Measurements from ENCODE around the gene CRIP3.

Gene CRIP3

DNA sequence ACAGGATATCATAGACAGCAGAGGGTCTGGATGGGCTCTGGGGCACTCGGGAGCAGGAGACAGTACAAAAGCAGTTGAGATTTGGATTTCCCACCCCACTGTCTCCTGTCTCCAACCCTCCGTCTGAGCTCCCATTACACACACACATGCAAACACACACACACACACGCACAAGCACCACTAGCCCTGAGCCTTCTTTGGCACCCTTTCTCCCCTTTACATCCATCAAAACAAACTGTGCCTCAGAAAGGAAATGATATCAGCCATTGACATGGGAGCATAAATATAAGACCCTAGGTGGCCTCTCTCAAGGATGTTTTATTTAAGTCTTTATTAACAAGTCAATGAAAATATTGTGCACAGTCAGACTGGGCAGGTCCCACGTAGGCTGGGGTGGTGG lies 47.8 kb downstream of the CRIP3 start:
- Histone ChIP-seq H3K27ac (no peak overlapping the region), H3K79me2 (ENCODE audit: insufficient read depth, low read depth) (no peaks in the 10 kb centered on the region), H4K20me1 (ENCODE audit: insufficient read depth) (no peaks in the 10 kb centered on the region), H3K27me3 (ENCODE audit: insufficient read depth, low read depth) (no peaks in the 10 kb centered on the region), H2AFZ (ENCODE audit: low read depth) (no peak overlapping the region), H3K4me3 (IDR thresholded peaks at IDR 0.05; ENCODE audit: insufficient read depth, low read depth, low read length) (no peak overlapping the region), H3K4me1 (ENCODE audit: low read depth, poor library complexity, severe bottlenecking) (peaks cover 29% of the 10 kb centered on the region), H3K36me3 (ENCODE audit: insufficient read depth) (no peaks in the 10 kb centered on the region), H3K4me2 (no peak overlapping the region), H3K9ac (no peak overlapping the region)
- TF ChIP-seq CTCF (conservative IDR thresholded peaks at IDR 0.05; ENCODE audit: low read depth, low read length), result no peak

GRCh38 chr6:43258807-43259686 lies 49.6 kb downstream of the CRIP3 start:
- Histone ChIP-seq H3K4me2 (no peak overlapping the region), H3K79me2 (ENCODE audit: insufficient read depth, low read depth) (no peaks in the 10 kb centered on the region), H3K9ac (no peak overlapping the region), H2AFZ (ENCODE audit: low read depth) (no peak overlapping the region), H3K4me1 (ENCODE audit: low read depth, poor library complexity, severe bottlenecking) (peaks cover 29% of the 10 kb centered on the region), H3K27me3 (ENCODE audit: insufficient read depth, low read depth) (no peaks in the 10 kb centered on the region), H3K27ac (no peak overlapping the region), H3K4me3 (IDR thresholded peaks at IDR 0.05; ENCODE audit: insufficient read depth, low read depth, low read length) (no peak overlapping the region), H3K36me3 (ENCODE audit: insufficient read depth) (no peaks in the 10 kb centered on the region), H4K20me1 (ENCODE audit: insufficient read depth) (no peaks in the 10 kb centered on the region)
- no peak for TF ChIP-seq CTCF (conservative IDR thresholded peaks at IDR 0.05; ENCODE audit: low read depth, low read length)

DNA sequence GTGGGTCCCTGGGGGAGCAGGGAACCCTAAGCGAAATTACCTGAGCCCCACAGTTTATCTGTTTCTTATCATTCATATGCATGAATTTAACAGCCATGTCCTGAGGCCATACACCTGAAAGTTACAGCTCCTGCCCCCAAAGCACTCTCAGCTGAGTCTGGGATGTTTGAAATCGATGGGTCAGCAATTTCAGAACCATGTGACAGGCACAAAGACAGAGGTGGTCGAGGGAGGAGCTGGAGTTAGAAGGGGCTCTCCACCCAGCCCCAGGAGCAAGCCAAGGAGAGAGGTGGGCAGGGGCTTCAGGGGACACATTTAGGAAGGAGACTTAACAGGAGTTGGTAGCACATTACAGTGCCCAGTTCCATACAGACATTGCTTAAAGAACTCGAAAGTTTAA lies 50.4 kb downstream of the CRIP3 start:
- Histone ChIP-seq H3K27me3 (ENCODE audit: insufficient read depth, low read depth) (no peaks in the 10 kb centered on the region), H3K36me3 (ENCODE audit: insufficient read depth) (no peaks in the 10 kb centered on the region), H3K4me3 (IDR thresholded peaks at IDR 0.05; ENCODE audit: insufficient read depth, low read depth, low read length) (no peak overlapping the region), H3K4me1 (ENCODE audit: low read depth, poor library complexity, severe bottlenecking) (peaks cover 24% of the 10 kb centered on the region), H4K20me1 (ENCODE audit: insufficient read depth) (no peaks in the 10 kb centered on the region), H3K4me2 (peak overlapping the region; percentile 58), H3K27ac (peak overlapping the region; percentile 24; the same call in 1 of the 2 replicates), H3K79me2 (ENCODE audit: insufficient read depth, low read depth) (no peaks in the 10 kb centered on the region), H3K9ac (no peak overlapping the region), H2AFZ (ENCODE audit: low read depth) (peak overlapping the region; percentile 58; the same call in 1 of the 2 replicates)
- TF ChIP-seq CTCF (conservative IDR thresholded peaks at IDR 0.05; ENCODE audit: low read depth, low read length), result no peak

- no peak for TF ChIP-seq CTCF (conservative IDR thresholded peaks at IDR 0.05; ENCODE audit: low read depth, low read length)
- H4K20me1 ChIP-seq (ENCODE audit: insufficient read depth), result no peaks in the 10 kb centered on the region
- H3K79me2 ChIP-seq (ENCODE audit: insufficient read depth, low read depth), result no peaks in the 10 kb centered on the region
- H2AFZ ChIP-seq (ENCODE audit: low read depth), result peak overlapping the region; percentile 58; the same call in 1 of the 2 replicates
- H3K4me3 ChIP-seq (IDR thresholded peaks at IDR 0.05; ENCODE audit: insufficient read depth, low read depth, low read length), result no peak overlapping the region
- H3K36me3 ChIP-seq (ENCODE audit: insufficient read depth), result no peaks in the 10 kb centered on the region
- H3K27me3 ChIP-seq (ENCODE audit: insufficient read depth, low read depth), result no peaks in the 10 kb centered on the region
- peak overlapping the region; percentile 24; the same call in 1 of the 2 replicates for H3K27ac ChIP-seq
- H3K4me2 ChIP-seq, result peak overlapping the region; percentile 58
- H3K9ac ChIP-seq, result no peak overlapping the region
- peaks cover 23% of the 10 kb centered on the region for H3K4me1 ChIP-seq (ENCODE audit: low read depth, poor library complexity, severe bottlenecking)
Measured at GRCh38 chr6:43257367-43258145, 51.1 kb downstream of the CRIP3 start.
